ENCODE results near the gene PLA2G4D.

Gene PLA2G4D

GRCh38 chr15:42136513-42136912, 42.2 kb upstream of the PLA2G4D start:
- Histone ChIP-seq H3K4me1 (ENCODE audit: control insufficient read depth, insufficient read depth, low read length) (peaks cover 7% of the 10 kb centered on the region), H3K4me3 (ENCODE audit: insufficient read depth, low read depth, low read length) (no peak overlapping the region), H3K9me3 (ENCODE audit: control insufficient read depth, low read length) (no peaks in the 10 kb centered on the region), H3K27me3 (ENCODE audit: control insufficient read depth, insufficient read depth, low read length, poor library complexity, severe bottlenecking) (no peaks in the 10 kb centered on the region), H3K36me3 (ENCODE audit: control insufficient read depth, insufficient read depth, low read length) (no peaks in the 10 kb centered on the region), H3K27ac (ENCODE audit: insufficient read depth, low read depth, low read length, poor library complexity, severe bottlenecking) (no peak overlapping the region)
- WGBS, 2 experiments, result 92 to 93% methylated on average over 11 of the region's 11 CpGs

GRCh38 chr15:42135351-42135750, 41.0 kb upstream of the PLA2G4D start:
- H3K4me3 ChIP-seq (ENCODE audit: insufficient read depth, low read depth, low read length), result no peak overlapping the region
- H3K36me3 ChIP-seq (ENCODE audit: control insufficient read depth, insufficient read depth, low read length), result no peaks in the 10 kb centered on the region
- H3K4me1 ChIP-seq (ENCODE audit: control insufficient read depth, insufficient read depth, low read length), result peaks cover 7% of the 10 kb centered on the region
- H3K27me3 ChIP-seq (ENCODE audit: control insufficient read depth, insufficient read depth, low read length, poor library complexity, severe bottlenecking), result no peaks in the 10 kb centered on the region
- 100% methylated on average over 1 of the region's 1 CpG; no CpG with 5 or more reads in 1 of the 2 experiments for WGBS, 2 experiments
- no peaks in the 10 kb centered on the region for H3K9me3 ChIP-seq (ENCODE audit: control insufficient read depth, low read length)
- no peak overlapping the region for H3K27ac ChIP-seq (ENCODE audit: insufficient read depth, low read depth, low read length, poor library complexity, severe bottlenecking)

GRCh38 chr15:42134617-42135245, 40.4 kb upstream of the PLA2G4D start:
- Histone ChIP-seq H3K36me3 (ENCODE audit: control insufficient read depth, insufficient read depth, low read length) (no peaks in the 10 kb centered on the region), H3K4me3 (ENCODE audit: insufficient read depth, low read depth, low read length) (no peak overlapping the region), H3K4me1 (ENCODE audit: control insufficient read depth, insufficient read depth, low read length) (peaks cover 7% of the 10 kb centered on the region), H3K27ac (ENCODE audit: insufficient read depth, low read depth, low read length, poor library complexity, severe bottlenecking) (no peak overlapping the region), H3K9me3 (ENCODE audit: control insufficient read depth, low read length) (no peaks in the 10 kb centered on the region), H3K27me3 (ENCODE audit: control insufficient read depth, insufficient read depth, low read length, poor library complexity, severe bottlenecking) (no peaks in the 10 kb centered on the region)
- WGBS, 2 experiments, result 88 to 91% methylated on average over 6 of the region's 6 CpGs

- H3K4me3 ChIP-seq (ENCODE audit: insufficient read depth, low read depth, low read length), result no peak overlapping the region
Observed at GRCh38 chr15:42133886-42134502, 39.6 kb upstream of the PLA2G4D start.

GRCh38 chr15:42133356-42133755, 39.0 kb upstream of the PLA2G4D start:
- Histone ChIP-seq H3K27me3 (ENCODE audit: control insufficient read depth, insufficient read depth, low read length, poor library complexity, severe bottlenecking) (no peaks in the 10 kb centered on the region), H3K36me3 (ENCODE audit: control insufficient read depth, insufficient read depth, low read length) (no peaks in the 10 kb centered on the region), H3K9me3 (ENCODE audit: control insufficient read depth, low read length) (no peaks in the 10 kb centered on the region), H3K4me3 (ENCODE audit: insufficient read depth, low read depth, low read length) (no peak overlapping the region), H3K4me1 (ENCODE audit: control insufficient read depth, insufficient read depth, low read length) (peaks cover 7% of the 10 kb centered on the region), H3K27ac (ENCODE audit: insufficient read depth, low read depth, low read length, poor library complexity, severe bottlenecking) (no peak overlapping the region)
- WGBS, 2 experiments, result 78 to 85% methylated on average over 4 of the region's 4 CpGs

More at GRCh38 chr15:42133886-42134502, 39.6 kb upstream of the PLA2G4D start:
- Histone ChIP-seq H3K9me3 (ENCODE audit: control insufficient read depth, low read length) (no peaks in the 10 kb centered on the region), H3K27ac (ENCODE audit: insufficient read depth, low read depth, low read length, poor library complexity, severe bottlenecking) (no peak overlapping the region), H3K27me3 (ENCODE audit: control insufficient read depth, insufficient read depth, low read length, poor library complexity, severe bottlenecking) (no peaks in the 10 kb centered on the region), H3K36me3 (ENCODE audit: control insufficient read depth, insufficient read depth, low read length) (no peaks in the 10 kb centered on the region), H3K4me1 (ENCODE audit: control insufficient read depth, insufficient read depth, low read length) (peaks cover 7% of the 10 kb centered on the region)
- WGBS, 2 experiments, result 69 to 70% methylated on average over 11 of the region's 11 CpGs

GRCh38 chr15:42131826-42132806, 37.8 kb upstream of the PLA2G4D start:
- Histone ChIP-seq H3K9me3 (ENCODE audit: control insufficient read depth, low read length) (no peaks in the 10 kb centered on the region), H3K4me3 (ENCODE audit: insufficient read depth, low read depth, low read length) (no peak overlapping the region), H3K27ac (ENCODE audit: insufficient read depth, low read depth, low read length, poor library complexity, severe bottlenecking) (no peak overlapping the region), H3K36me3 (ENCODE audit: control insufficient read depth, insufficient read depth, low read length) (no peaks in the 10 kb centered on the region), H3K27me3 (ENCODE audit: control insufficient read depth, insufficient read depth, low read length, poor library complexity, severe bottlenecking) (no peaks in the 10 kb centered on the region), H3K4me1 (ENCODE audit: control insufficient read depth, insufficient read depth, low read length) (peaks cover 7% of the 10 kb centered on the region)
- 67 to 72% methylated on average over 9 of the region's 9 CpGs for WGBS, 2 experiments

GRCh38 chr15:42131006-42131405, 36.6 kb upstream of the PLA2G4D start:
- Histone ChIP-seq H3K4me1 (ENCODE audit: control insufficient read depth, insufficient read depth, low read length) (peaks cover 7% of the 10 kb centered on the region), H3K9me3 (ENCODE audit: control insufficient read depth, low read length) (no peaks in the 10 kb centered on the region), H3K36me3 (ENCODE audit: control insufficient read depth, insufficient read depth, low read length) (no peaks in the 10 kb centered on the region), H3K4me3 (ENCODE audit: insufficient read depth, low read depth, low read length) (no peak overlapping the region), H3K27me3 (ENCODE audit: control insufficient read depth, insufficient read depth, low read length, poor library complexity, severe bottlenecking) (no peaks in the 10 kb centered on the region), H3K27ac (ENCODE audit: insufficient read depth, low read depth, low read length, poor library complexity, severe bottlenecking) (no peak overlapping the region)
- WGBS, 2 experiments, result 89 to 95% methylated on average over 1 of the region's 1 CpG

GRCh38 chr15:42130246-42130986, 36.1 kb upstream of the PLA2G4D start:
- Histone ChIP-seq H3K36me3 (ENCODE audit: control insufficient read depth, insufficient read depth, low read length) (no peaks in the 10 kb centered on the region), H3K4me1 (ENCODE audit: control insufficient read depth, insufficient read depth, low read length) (peaks cover 7% of the 10 kb centered on the region), H3K27me3 (ENCODE audit: control insufficient read depth, insufficient read depth, low read length, poor library complexity, severe bottlenecking) (no peaks in the 10 kb centered on the region), H3K27ac (ENCODE audit: insufficient read depth, low read depth, low read length, poor library complexity, severe bottlenecking) (no peak overlapping the region), H3K9me3 (ENCODE audit: control insufficient read depth, low read length) (no peaks in the 10 kb centered on the region), H3K4me3 (ENCODE audit: insufficient read depth, low read depth, low read length) (no peak overlapping the region)
- WGBS, 2 experiments, result 80 to 84% methylated on average over 8 of the region's 8 CpGs

GRCh38 chr15:42129364-42129763, 35.0 kb upstream of the PLA2G4D start:
- WGBS, 2 experiments, result 88 to 98% methylated on average over 2 of the region's 2 CpGs
- H3K4me3 ChIP-seq (ENCODE audit: insufficient read depth, low read depth, low read length), result no peak overlapping the region
- no peak overlapping the region for H3K27ac ChIP-seq (ENCODE audit: insufficient read depth, low read depth, low read length, poor library complexity, severe bottlenecking)
- no peaks in the 10 kb centered on the region for H3K9me3 ChIP-seq (ENCODE audit: control insufficient read depth, low read length)
- no peaks in the 10 kb centered on the region for H3K36me3 ChIP-seq (ENCODE audit: control insufficient read depth, insufficient read depth, low read length)
- no peaks in the 10 kb centered on the region for H3K27me3 ChIP-seq (ENCODE audit: control insufficient read depth, insufficient read depth, low read length, poor library complexity, severe bottlenecking)
- H3K4me1 ChIP-seq (ENCODE audit: control insufficient read depth, insufficient read depth, low read length), result peaks cover 7% of the 10 kb centered on the region
